ENCODE measurements around the gene TEX11. TPM values are rescaled to one million over a fixed set of nuclear protein-coding genes. Genes with fewer than 3 reads are reported as not detected.

Gene TEX11
- polyA plus RNA-seq, 1 of the 3 experiments (the other 2 are of a cell fraction), result not detected

GRCh38 chrX:70554523-70554922 lies 354.0 kb downstream of the TEX11 start:
- CTCF ChIA-PET, result no interaction called here
- no peaks in the 10 kb centered on the region for H3F3A ChIP-seq (replicated peaks; ENCODE audit: insufficient read depth)
- no peaks in the 10 kb centered on the region for H3K4me1 ChIP-seq (ENCODE audit: control insufficient read depth in 1 of 2, insufficient read depth in 2 of 2, low read depth in 1 of 2, low read length in 1 of 2)
- no peak overlapping the region for H3K4me3 ChIP-seq (ENCODE audit: low read depth in 2 of 2, low read length in 1 of 2)
- H3K27me3 ChIP-seq (ENCODE audit: insufficient read depth), result no peaks in the 10 kb centered on the region
- no peaks in the 10 kb centered on the region for H3K9me2 ChIP-seq
- TF ChIP-seq RXRA (IDR thresholded peaks at IDR 0.05; ENCODE audit: borderline replicate concordance, low read depth) (no peak), IRF3 (IDR thresholded peaks at IDR 0.05; ENCODE audit: low read depth, low read length) (no peak), REST (IDR thresholded peaks at IDR 0.05; ENCODE audit: low read depth, low read length) (no peak), ZBTB33 (IDR thresholded peaks at IDR 0.05; ENCODE audit: borderline replicate concordance, low read depth) (no peak), RFX5 (IDR thresholded peaks at IDR 0.05; ENCODE audit: low read length) (no peak), CTCF (IDR thresholded peaks at IDR 0.05) (no peak), CHD2 (IDR thresholded peaks at IDR 0.05; ENCODE audit: low read length, partially characterized antibody) (no peak), TEAD4 (IDR thresholded peaks at IDR 0.05; ENCODE audit: borderline replicate concordance, insufficient read depth) (no peak), USF1 (IDR thresholded peaks at IDR 0.05; ENCODE audit: borderline replicate concordance, low read depth) (no peak), MEF2A (IDR thresholded peaks at IDR 0.05; ENCODE audit: borderline replicate concordance, low read depth) (no peak), RCOR1 (IDR thresholded peaks at IDR 0.05; ENCODE audit: low read length) (no peak), FOXM1 (IDR thresholded peaks at IDR 0.05; ENCODE audit: low read depth) (no peak), MAX (IDR thresholded peaks at IDR 0.05; ENCODE audit: low read depth) (no peak), FOXJ3 (CRISPR knock-in tag; IDR thresholded peaks at IDR 0.05) (no peak), SIN3A (IDR thresholded peaks at IDR 0.05; ENCODE audit: borderline replicate concordance, low read depth, low read length) (no peak), EZH2phosphoT487 (IDR thresholded peaks at IDR 0.05; ENCODE audit: borderline replicate concordance, low read depth) (no peak)
- no peak overlapping the region for H3K4me2 ChIP-seq
- WGBS (ENCODE audit: low lambda C conversion rate), result 2% methylated on average over 2 of the region's 2 CpGs
- no peaks in the 10 kb centered on the region for H3K9me3 ChIP-seq
- DNase-seq, result no peak
- no peaks in the 10 kb centered on the region for H3K36me3 ChIP-seq (replicated peaks in 1 of 2; ENCODE audit: control insufficient read depth in 1 of 2, insufficient read depth in 2 of 2, low read length in 1 of 2)
- H3K79me2 ChIP-seq (ENCODE audit: insufficient read depth), result no peaks in the 10 kb centered on the region
- no peaks in the 10 kb centered on the region for H4K20me1 ChIP-seq (ENCODE audit: insufficient read depth)
- H3K27ac ChIP-seq (ENCODE audit: low read depth in 2 of 2, low read length in 1 of 2), result no peak overlapping the region
- H3K9ac ChIP-seq, result no peak overlapping the region
- POLR2A ChIA-PET, result no interaction called here
- H2AFZ ChIP-seq (ENCODE audit: low read depth), result no peak overlapping the region
